Retina (tissue), 1 donor: ENCODE results near the gene C11orf68.

Experiments
- DNase-seq: peaks from one replicate; pipeline ENCODE4 v3.0.0-alpha.2; 2016

The C11orf68 gene

GRCh38 chr11:65888163-65888814, 30.6 kb downstream of the C11orf68 start, which contains the start of gene FIBP:
Gene FIBP (minus strand): TSS chr11:65888471. CDS start chr11:65888418, 53 bp downstream.
- peak; percentile 98 for DNase-seq

DNA sequence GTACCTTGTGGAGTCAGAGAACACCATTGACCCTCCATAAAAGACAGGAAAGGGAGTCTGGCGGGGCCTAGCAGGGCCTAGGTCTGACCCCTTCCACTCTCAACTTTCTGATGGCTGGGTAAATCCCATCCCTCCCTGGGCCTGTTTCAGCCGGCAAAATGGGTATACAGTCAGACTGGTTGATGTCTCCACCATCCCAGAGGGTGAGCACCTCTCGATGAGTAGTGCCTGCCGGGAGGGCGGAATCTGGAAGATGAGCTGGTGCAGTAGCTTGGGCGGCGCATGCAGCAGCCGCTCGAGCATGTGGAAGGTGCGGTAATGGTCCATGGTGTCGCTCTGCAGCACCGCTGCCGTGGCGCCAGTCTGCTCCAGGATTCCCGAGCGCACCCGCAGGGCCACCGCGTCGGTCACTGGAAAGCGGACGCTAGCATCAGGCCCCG, 31.1 kb downstream of the C11orf68 start:
- DNase-seq, result no peak

DNA sequence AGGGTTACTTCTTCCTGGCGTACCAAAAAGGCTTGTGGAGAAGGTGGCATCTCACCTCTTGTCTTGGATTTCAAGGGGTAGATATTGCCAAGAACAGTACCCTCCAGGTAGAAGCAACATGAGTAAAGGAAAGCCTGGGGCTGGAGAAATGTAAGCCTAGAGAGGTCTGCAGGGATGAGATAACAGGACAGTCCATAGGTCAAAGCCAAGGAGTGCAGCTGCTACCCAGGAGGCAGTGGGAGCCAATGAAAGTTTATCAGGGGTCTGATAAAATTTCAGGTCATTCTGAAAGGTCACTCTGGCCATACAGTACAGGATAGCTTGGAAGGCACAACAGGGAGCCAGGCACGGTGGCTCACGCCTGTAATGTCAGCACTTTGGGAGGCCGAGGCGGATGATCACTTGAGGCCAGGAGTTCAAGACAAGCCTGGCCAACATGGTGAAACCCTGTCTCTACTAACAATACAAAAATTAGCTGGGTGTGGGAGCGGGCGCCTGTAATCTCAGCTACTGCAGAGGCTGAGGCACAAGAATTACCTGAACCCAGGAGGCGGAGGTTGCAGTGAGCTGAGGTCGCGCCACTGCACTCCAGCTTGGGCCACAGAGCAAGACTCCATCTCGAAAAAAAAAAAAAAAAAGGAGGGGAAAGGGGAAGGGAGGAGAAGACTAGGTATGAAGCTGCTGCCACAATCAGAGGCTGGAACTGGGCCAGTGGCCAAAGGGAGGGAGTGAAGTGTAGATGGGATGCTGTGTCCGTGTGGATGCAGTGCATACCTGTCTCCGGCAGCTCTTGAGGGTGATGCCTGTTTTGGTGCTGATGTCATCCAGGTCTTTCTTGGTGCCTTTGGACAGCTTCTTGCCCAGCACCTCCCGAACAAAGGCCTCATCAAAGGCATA, 31.8 kb downstream of the C11orf68 start:
- DNase-seq, result no peak

DNA sequence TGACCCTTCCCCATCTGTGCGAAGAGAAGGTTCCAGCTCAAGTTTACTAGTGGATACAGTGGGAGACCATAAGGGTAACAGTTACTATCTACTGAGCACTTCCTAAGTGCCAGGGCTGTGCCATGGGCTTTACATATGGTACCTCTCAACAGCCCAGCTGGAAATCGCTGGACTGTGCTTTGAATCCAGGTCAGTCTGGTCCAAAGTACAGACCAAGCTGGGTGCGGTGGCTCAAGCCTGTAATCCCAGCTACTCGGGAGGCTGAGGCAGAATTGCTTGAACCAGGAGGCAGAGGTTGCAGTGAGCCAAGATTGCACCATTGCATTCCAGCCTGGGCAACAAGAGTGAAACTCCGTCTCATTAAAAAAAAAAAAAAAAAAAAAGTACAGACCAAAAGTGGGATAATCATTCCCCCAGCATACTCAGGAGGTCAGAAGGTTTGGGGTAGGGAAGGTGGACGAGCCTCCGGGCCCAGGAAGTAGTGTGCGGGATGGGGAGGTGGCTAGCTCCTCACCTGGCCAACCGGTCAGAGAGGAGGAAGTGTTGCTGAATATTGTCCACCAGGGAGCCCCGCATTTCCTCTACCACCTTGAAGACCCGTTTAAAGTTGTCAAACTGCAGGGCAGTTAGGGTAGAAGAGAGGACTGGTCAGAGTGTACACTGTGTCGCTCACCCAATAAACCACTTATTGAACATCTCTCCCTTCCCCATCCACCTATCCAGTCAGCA, 32.9 kb downstream of the C11orf68 start:
- no peak for DNase-seq

DNA sequence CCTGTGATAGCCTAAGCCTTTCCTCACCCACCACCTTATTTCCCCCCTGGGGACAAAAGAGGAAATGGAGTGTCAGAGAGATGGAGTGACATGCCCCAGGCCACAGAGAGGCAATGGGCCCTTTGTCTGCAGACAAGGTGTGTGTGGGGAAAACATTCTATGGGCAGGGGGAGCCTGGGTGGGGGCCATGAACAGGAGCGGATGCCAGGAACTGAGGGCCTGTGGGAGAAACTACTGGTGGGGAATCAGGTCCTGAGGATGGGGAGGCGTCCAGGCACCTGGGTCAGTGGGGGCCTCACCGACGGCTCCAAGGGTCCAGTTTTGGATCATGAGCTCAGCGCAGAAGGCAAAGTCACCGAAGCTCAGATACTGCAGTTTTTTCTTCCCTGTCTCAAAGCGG, 33.6 kb downstream of the C11orf68 start:
- DNase-seq, result no peak

GRCh38 chr11:65884716-65885092, 34.2 kb downstream of the C11orf68 start:
- DNase-seq, result peak; percentile 85

GRCh38 chr11:65883786-65884715, 34.8 kb downstream of the C11orf68 start:
- no peak for DNase-seq

GRCh38 chr11:65883058-65883761, 35.7 kb downstream of the C11orf68 start:
- DNase-seq, result no peak

DNA sequence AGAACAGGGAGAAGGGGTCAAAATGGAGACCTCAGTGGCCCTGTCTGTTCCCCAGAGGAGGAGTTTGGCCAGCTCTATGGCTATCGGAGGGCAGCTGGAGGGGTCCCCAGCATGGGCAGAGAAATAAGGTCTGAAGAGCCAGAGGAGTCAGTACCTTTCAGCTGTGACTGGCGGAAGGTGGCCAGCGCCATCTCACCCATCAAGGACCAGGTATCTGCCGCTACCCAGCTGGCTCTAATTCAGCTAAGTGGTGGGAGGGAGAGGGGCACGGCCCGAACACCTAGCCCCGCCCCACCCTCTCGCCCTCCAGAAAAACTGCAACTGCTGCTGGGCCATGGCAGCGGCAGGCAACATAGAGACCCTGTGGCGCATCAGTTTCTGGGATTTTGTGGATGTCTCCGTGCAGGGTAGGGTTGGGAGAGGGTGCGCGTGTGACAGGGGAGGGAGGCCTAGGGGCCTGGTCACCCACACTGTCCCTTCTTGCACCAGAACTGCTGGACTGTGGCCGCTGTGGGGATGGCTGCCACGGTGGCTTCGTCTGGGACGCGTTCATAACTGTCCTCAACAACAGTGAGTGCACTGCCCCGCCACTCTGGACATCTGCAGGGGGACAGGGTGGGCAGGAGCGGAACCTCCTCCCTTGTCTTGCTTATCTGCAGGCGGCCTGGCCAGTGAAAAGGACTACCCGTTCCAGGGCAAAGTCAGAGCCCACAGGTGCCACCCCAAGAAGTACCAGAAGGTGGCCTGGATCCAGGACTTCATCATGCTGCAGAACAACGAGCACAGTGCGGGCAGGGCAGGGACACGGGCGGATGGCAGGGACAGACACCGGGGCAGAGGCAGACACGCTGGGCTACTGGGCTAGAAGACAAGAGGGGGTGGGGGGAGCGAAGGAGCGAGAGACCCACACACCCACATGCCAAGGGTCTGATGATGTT, 36.5 kb downstream of the C11orf68 start:
- DNase-seq, result no peak

GRCh38 chr11:65880844-65881421, 37.9 kb downstream of the C11orf68 start:
- no peak for DNase-seq

GRCh38 chr11:65880027-65880426, 38.8 kb downstream of the C11orf68 start:
- no peak for DNase-seq

- no peak for DNase-seq
These were observed 39.2 kb downstream of the C11orf68 start, which contains the start of gene CTSW for GRCh38 chr11:65879617-65880016. Gene CTSW (plus strand): TSS chr11:65879837. CDS start chr11:65879855, 18 bp downstream.

DNA sequence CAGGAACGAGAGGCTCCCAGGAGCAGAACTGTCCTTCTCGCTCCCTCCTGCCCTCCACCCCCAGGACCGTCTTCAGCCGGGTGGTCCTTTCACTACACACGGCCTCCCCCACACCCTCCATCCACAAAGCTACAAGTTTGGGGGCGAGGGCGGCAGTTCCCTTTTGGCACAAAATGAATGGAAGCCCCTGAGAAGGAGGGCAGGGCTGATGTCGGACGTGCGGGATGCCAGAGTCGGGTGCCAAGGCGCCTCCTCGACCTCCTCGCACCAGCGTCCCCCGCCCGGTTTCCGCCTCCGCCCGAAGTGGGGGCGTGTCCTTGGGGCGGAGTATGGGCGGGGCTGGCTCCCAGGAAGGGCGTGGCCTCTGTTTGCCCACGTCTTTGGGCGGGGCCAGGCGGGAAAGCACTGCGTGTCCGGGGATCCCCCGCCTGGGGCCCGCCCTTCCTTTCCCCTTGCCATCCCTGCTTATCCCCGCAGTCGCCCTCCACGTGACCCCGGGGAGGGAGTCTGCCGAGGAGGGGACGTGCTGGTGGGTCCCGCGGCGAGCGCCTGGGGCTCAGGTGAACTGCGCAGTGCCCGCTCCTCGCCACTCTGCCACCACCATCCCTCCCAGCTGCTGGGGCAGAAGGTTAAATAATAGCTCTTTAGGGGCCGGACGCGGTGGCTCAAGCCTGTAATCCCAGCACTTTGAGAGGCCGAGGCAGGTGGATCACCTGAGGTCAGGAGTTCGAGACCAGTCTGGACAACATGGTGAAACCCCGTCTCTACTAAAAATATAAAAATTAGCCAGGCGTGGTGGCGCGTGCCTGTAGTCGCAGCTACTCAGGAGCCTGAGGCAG, 45.3 kb downstream of the C11orf68 start:
- peak; percentile 97 for DNase-seq

- no peak for DNase-seq
These were observed 46.1 kb downstream of the C11orf68 start, which contains the start of gene EFEMP2 for GRCh38 chr11:65872586-65873317. Gene EFEMP2 (minus strand): TSS chr11:65872800. CDS start chr11:65872354, 446 bp downstream.

- DNase-seq, result peak; percentile 63
These were observed 46.9 kb downstream of the C11orf68 start for GRCh38 chr11:65871811-65872548.

DNA sequence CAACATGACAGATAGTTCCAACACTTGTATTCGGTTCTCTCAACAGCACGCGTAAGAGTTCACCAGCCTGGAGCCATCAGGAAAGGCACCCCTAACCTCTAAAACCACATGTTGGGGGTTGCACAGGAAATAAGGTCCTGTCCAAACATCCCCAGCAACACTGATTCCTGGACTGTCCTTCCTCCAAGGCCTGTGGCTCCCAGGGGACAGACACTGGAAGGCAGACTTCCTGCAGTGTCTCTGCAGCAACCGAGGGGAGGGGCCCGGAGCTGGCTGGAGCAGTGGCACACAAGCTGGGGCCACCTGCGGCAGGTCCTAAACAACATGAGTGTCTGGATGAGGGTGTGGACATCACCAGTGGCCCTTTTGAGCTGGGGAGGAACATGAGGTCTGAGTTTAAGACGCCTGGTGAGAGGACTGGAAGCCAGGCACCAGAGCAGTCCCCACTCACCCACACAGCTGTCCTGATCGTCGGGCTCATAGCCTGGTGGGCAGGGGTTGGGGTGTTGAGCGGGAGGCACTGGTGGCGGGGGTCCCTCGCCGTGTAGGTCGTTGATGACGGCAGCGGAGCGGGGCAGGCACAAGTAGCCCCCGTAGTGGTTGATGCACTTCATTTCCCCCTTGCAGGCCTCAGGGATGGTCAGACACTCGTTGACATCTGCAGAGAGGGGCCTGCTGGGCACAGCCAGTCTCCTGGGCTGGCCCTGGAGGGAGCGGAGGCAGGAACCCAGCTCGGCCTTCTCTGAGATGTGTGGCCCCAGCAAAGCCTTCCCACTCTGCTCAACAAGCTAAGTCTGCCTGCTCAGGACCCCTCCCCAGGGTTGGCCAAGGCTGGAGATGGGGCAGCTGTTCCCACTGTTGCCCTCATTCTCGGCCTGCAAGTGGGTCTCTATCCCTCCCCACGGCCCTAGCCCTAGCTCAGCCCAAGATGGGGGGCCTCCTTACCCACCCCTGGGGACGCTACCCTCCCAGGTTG, 47.9 kb downstream of the C11orf68 start:
- peak; percentile 16 for DNase-seq
